Activated CD8-positive, alpha-beta memory T cell treated with anti-CD3 and anti-CD28 coated beads, Interleukin-2, amount 10 ng/mL, durations not matched to agents 7 days and 5 days (primary cell): ENCODE measurements around the gene SALL2. TPM values are rescaled to one million over a fixed set of nuclear protein-coding genes. Genes with fewer than 3 reads are reported as not detected.
A peak's percentile ranks its signal among the peaks of the same experiment; 100 is the strongest.

Experiments used
- ATAC-seq: fragments of 150-1000 bp; cut with Tn5 transposase; one replicate; pipeline ENCODE4 v1.10.0; 2021; ENCODE audit warnings: moderate library complexity
- CTCF ChIA-PET: fragments of 350-600 bp; sonication (Branson Sonifier 250); formaldehyde crosslinking; loops from one replicate; lab custom pipeline; 2021; ENCODE audit warnings: antibody characterized with exemption; lab: Charles Lee
- DNase-seq: peaks from one replicate; pipeline ENCODE4 v3.0.0-alpha.2; 2020
- H3K27ac Mint-ChIP-seq: one replicate; pipeline ENCODE4 v1.8.0; 2021; ENCODE audit warnings: mild to moderate bottlenecking, mixed read lengths
- H3K27me3 Mint-ChIP-seq: one replicate; pipeline ENCODE4 v1.8.0; 2021; ENCODE audit warnings: mixed read lengths
- H3K36me3 Mint-ChIP-seq: one replicate; pipeline ENCODE4 v1.8.0; 2021; ENCODE audit warnings: mild to moderate bottlenecking, mixed read lengths
- H3K4me1 Mint-ChIP-seq: one replicate; pipeline ENCODE4 v1.8.0; 2021; ENCODE audit warnings: mixed read lengths
- H3K4me3 Mint-ChIP-seq: one replicate; pipeline ENCODE4 v1.8.0; 2021; ENCODE audit warnings: mild to moderate bottlenecking, moderate library complexity, mixed read lengths
- H3K9me3 Mint-ChIP-seq: one replicate; pipeline ENCODE4 v1.8.0; 2022; ENCODE audit warnings: low read depth, mixed read lengths
- total RNA-seq, 2 experiments: library from RNA; stranded (reverse); gene quantifications; one replicate each; pipeline ENCODE4 v1.2.3, GENCODE V29; 2021

The SALL2 gene
- total RNA-seq, 2 experiments from 2014 or later, result 1.3 to 1.5 TPM

- Mint-ChIP-seq H3K4me3 (no peak overlapping the region), H3K36me3 (peaks cover 70% of the 10 kb centered on the region), H3K27me3 (no peaks in the 10 kb centered on the region), H3K9me3 (no peaks in the 10 kb centered on the region), H3K4me1 (peaks cover 19% of the 10 kb centered on the region), H3K27ac (no peak overlapping the region)
- DNase-seq, result no peak
- ATAC-seq, result no peak
- CTCF ChIA-PET, result interaction anchor here (1.3 to 2.6 kb wide), 4 partner anchors 19 to 422 kb away, joined by 3 to 12 read pairs (median 4); partner anchors contain the start of genes RAB2B and TOX4
These were observed 29.7 kb downstream of the SALL2 start for GRCh38 chr14:21496453-21496852.

GRCh38 chr14:21494902-21495762 lies 31.0 kb downstream of the SALL2 start:
- H3K36me3 Mint-ChIP-seq, result peaks cover 60% of the 10 kb centered on the region
- no peaks in the 10 kb centered on the region for H3K9me3 Mint-ChIP-seq
- ATAC-seq (no peak), DNase-seq (no peak)
- peak overlapping the region; percentile 4 for H3K27ac Mint-ChIP-seq
- H3K27me3 Mint-ChIP-seq, result no peaks in the 10 kb centered on the region
- CTCF ChIA-PET, result interaction anchor here (0.6 to 2.6 kb wide), 4 partner anchors 16 to 420 kb away, joined by 3 to 12 read pairs (median 3); partner anchors contain the start of genes METTL3, RAB2B and TOX4
- peaks cover 12% of the 10 kb centered on the region for H3K4me1 Mint-ChIP-seq
- H3K4me3 Mint-ChIP-seq, result no peak overlapping the region

- no peaks in the 10 kb centered on the region for H3K4me1 Mint-ChIP-seq
- ATAC-seq (no peak), DNase-seq (no peak)
- H3K36me3 Mint-ChIP-seq, result peaks cover 13% of the 10 kb centered on the region
- no peaks in the 10 kb centered on the region for H3K27me3 Mint-ChIP-seq
- H3K9me3 Mint-ChIP-seq, result no peaks in the 10 kb centered on the region
- H3K27ac Mint-ChIP-seq, result peak overlapping the region; percentile 27
- CTCF ChIA-PET, result interaction anchor here (0.6 kb wide), 1 partner anchor 86 kb away, joined by 3 read pairs; no protein-coding TSS in a partner anchor
- H3K4me3 Mint-ChIP-seq, result no peak overlapping the region
These were observed 39.5 kb downstream of the SALL2 start for GRCh38 chr14:21486640-21487087.

GRCh38 chr14:21476925-21477681 lies 49.0 kb downstream of the SALL2 start, which contains the start of the genes RAB2B and TOX4:
TSS of gene RAB2B (minus strand) at chr14:21476959. CDS start at chr14:21476872, 87 bp downstream.
TSS of gene TOX4 (plus strand) at chr14:21477195. CDS start at chr14:21477279, 84 bp downstream.
- peaks cover 38% of the 10 kb centered on the region for H3K4me1 Mint-ChIP-seq
- peaks cover 18% of the 10 kb centered on the region for H3K36me3 Mint-ChIP-seq
- ATAC-seq (peak; percentile 98), DNase-seq (peak; percentile 97)
- H3K27me3 Mint-ChIP-seq, result no peaks in the 10 kb centered on the region
- CTCF ChIA-PET, result interaction anchor here (0.7 to 4.0 kb wide), 18 partner anchors 11 to 1530 kb away, joined by 3 to 38 read pairs (median 4); partner anchors contain the start of genes CHD8, METTL3, SALL2 and SUPT16H
- H3K27ac Mint-ChIP-seq, result peak within 1 kb of the TSS; percentile 100
- no peaks in the 10 kb centered on the region for H3K9me3 Mint-ChIP-seq
- peak within 1 kb of the TSS; percentile 99 for H3K4me3 Mint-ChIP-seq

DNA sequence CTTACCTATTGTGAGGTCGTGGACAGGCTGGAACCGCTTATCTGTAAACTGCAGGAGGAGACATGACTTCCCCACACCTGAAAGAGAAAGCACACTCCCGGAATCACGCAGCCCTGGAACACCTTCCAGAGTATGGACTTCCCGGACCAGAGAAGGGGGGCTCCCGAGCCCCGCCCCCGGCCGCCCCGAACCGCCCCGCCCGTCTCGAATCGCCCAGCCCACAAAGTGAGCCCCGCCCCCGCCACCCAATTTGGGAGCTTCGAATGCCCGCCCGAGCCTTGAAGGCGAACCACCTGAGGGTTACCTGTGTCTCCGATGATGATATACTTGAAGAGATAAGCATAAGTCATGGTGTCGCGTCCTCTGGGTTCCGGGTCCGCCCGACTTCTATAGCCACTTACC lies 49.6 kb downstream of the SALL2 start:
- Mint-ChIP-seq H3K9me3 (no peaks in the 10 kb centered on the region), H3K36me3 (peaks cover 18% of the 10 kb centered on the region), H3K4me3 (peak overlapping the region; percentile 99), H3K27me3 (no peaks in the 10 kb centered on the region), H3K27ac (peak overlapping the region; percentile 100), H3K4me1 (peaks cover 38% of the 10 kb centered on the region)
- ATAC-seq, result peak; percentile 62
- CTCF ChIA-PET, result interaction anchor here (0.6 to 4.0 kb wide), 13 partner anchors 11 to 92 kb away, joined by 3 to 38 read pairs (median 5); partner anchors contain the start of genes CHD8, METTL3, SALL2 and SUPT16H
- DNase-seq, result no peak

DNA sequence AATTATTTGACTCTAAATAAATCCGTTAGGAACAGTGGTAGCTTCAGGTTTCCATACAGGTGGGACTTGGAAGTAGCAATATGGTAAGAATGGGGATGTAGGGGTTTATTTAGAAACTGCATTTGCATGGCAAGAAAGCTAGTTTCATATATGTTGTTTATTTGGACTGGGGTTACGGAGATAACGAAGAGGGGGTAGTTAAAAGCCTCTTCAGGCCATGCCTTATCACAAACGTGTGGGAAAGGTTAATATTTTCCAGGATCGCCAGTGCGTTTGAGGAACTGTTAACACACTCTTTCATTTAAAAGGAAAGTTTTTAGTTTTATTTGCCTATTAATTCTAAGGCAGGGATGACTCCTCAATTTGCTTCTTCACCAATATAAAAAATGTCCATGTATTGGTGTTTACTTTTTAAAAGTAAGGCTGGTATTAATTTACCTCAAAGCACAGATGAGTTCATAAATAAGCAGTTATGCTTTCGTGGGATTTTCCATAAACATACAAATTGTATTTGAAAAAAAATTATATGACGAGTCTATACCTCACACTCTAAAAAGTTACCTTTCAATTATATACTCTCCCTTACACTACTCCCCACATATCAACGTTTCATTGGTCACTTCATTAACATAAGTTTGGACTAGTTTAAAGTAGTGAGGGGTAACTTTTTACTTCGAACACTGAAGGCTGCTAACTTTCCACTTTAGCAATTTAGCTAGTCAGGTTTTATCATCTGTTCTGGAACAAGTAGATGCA lies 50.2 kb downstream of the SALL2 start:
- H3K36me3 Mint-ChIP-seq, result peaks cover 18% of the 10 kb centered on the region
- CTCF ChIA-PET, result interaction anchor here (0.6 to 4.0 kb wide), 12 partner anchors 10 to 92 kb away, joined by 3 to 38 read pairs (median 4); partner anchors contain the start of genes CHD8, METTL3, SALL2 and SUPT16H
- DNase-seq (no peak), ATAC-seq (no peak)
- peak overlapping the region; percentile 100 for H3K27ac Mint-ChIP-seq
- H3K4me1 Mint-ChIP-seq, result peaks cover 36% of the 10 kb centered on the region
- H3K4me3 Mint-ChIP-seq, result peak overlapping the region; percentile 99
- H3K9me3 Mint-ChIP-seq, result no peaks in the 10 kb centered on the region
- H3K27me3 Mint-ChIP-seq, result no peaks in the 10 kb centered on the region

Other genes with a start within 250 kb of the SALL2 start
- not detected for gene RPGRIP1, start 246.3 kb downstream of the SALL2 start, total RNA-seq
- 100 to 1,000 TPM; 130 to 151 TPM for gene SUPT16H, start 142.3 kb downstream of the SALL2 start, total RNA-seq
- gene CHD8, start 70.2 kb downstream of the SALL2 start, total RNA-seq, result 100 to 1,000 TPM; 130 to 138 TPM
- 10 to 100 TPM; 26.1 to 28.2 TPM for gene RAB2B, start 49.4 kb downstream of the SALL2 start, total RNA-seq
- 10 to 100 TPM; 72.7 to 87.1 TPM for gene TOX4, start 49.2 kb downstream of the SALL2 start, total RNA-seq
- 10 to 100 TPM; 93.5 to 94.1 TPM for gene METTL3, start 15.0 kb downstream of the SALL2 start, total RNA-seq
- gene OR10G3, start 53.7 kb upstream of the SALL2 start, total RNA-seq, result not detected
- not detected for gene OR10G2, start 108.6 kb upstream of the SALL2 start, total RNA-seq
- gene OR4E2, start 127.5 kb upstream of the SALL2 start, total RNA-seq, result not detected
- gene OR4E1, start 147.5 kb upstream of the SALL2 start, total RNA-seq, result not detected